GM19395 (cell line): Measurements from ENCODE around the gene RNGTT.
"Not testable (repeated sequence)": the region's sequence is repeated elsewhere in the genome, so short reads cannot be mapped to it uniquely, and the experiment has no call there.

Experiments used
- ATAC-seq: cut with Tn5 transposase; IDR thresholded peaks from one replicate; pipeline ENCODE4 v1.9.1; 2021; ENCODE audit warnings: mild to moderate bottlenecking, moderate library complexity; ENCODE audit not compliant: unreplicated experiment

Gene RNGTT

GRCh38 chr6:88869263-88870020, 94.0 kb downstream of the RNGTT start:
- no peak for ATAC-seq

GRCh38 chr6:88867841-88868731, 95.3 kb downstream of the RNGTT start:
- no peak for ATAC-seq

- no peak for ATAC-seq
Measured at GRCh38 chr6:88866856-88867255, 96.6 kb downstream of the RNGTT start.

GRCh38 chr6:88865275-88865674, 98.1 kb downstream of the RNGTT start:
- ATAC-seq: no peak

- no peak for ATAC-seq
Measured at GRCh38 chr6:88864359-88865054, 98.9 kb downstream of the RNGTT start.

GRCh38 chr6:88860310-88860709, 103.1 kb downstream of the RNGTT start:
- ATAC-seq: no peak

GRCh38 chr6:88858455-88858854, 105.0 kb downstream of the RNGTT start:
- ATAC-seq: no peak

- ATAC-seq: no peak
Measured at GRCh38 chr6:88856566-88856965, 106.9 kb downstream of the RNGTT start.

GRCh38 chr6:88855541-88856147, 107.8 kb downstream of the RNGTT start:
- ATAC-seq: no peak

GRCh38 chr6:88852775-88853174, 110.6 kb downstream of the RNGTT start:
- ATAC-seq: no peak

GRCh38 chr6:88852000-88852399, 111.4 kb downstream of the RNGTT start:
- no peak for ATAC-seq

GRCh38 chr6:88848870-88849269, 114.5 kb downstream of the RNGTT start:
- no peak for ATAC-seq

GRCh38 chr6:88843040-88843439, 120.4 kb downstream of the RNGTT start:
- ATAC-seq: no peak

- no peak for ATAC-seq
Measured at GRCh38 chr6:88842320-88842719, 121.1 kb downstream of the RNGTT start.

GRCh38 chr6:88840796-88841539, 122.5 kb downstream of the RNGTT start:
- no peak for ATAC-seq

- ATAC-seq: no peak
Measured at GRCh38 chr6:88840289-88840688, 123.1 kb downstream of the RNGTT start.

- ATAC-seq: no peak
Measured at GRCh38 chr6:88839280-88839679, 124.1 kb downstream of the RNGTT start.

GRCh38 chr6:88835210-88835609, 128.2 kb downstream of the RNGTT start:
- no peak for ATAC-seq

GRCh38 chr6:88833071-88833470, 130.3 kb downstream of the RNGTT start:
- ATAC-seq: not testable (repeated sequence)

- ATAC-seq: not testable (repeated sequence)
Measured at GRCh38 chr6:88827599-88827998, 135.8 kb downstream of the RNGTT start.
